ENCODE data around the gene KIAA0319L. TPM values are rescaled to one million over a fixed set of nuclear protein-coding genes. Genes with fewer than 3 reads are reported as not detected.

The KIAA0319L gene
- total RNA-seq, 1 donor from 2014 or later, result 74.7 TPM

DNA sequence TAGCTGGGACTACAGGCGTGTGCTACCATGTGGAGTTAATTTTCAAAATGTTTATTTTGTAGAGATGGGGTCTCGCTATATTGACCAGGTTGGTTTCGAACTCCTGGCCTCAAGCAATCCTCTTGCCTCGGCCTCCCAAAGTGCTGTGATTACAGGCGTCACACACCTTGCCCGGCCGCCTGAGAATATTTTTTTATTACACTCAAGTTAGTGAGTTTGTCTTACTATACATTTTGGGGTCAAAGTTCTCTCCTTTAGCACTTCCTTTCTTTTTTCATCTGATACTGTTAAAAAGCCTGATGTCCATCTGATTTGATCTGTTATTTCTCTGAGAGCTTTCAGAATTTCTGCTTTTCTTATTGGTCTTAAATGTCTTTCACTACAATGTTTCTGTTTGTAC is 128.8 kb downstream of the KIAA0319L start:
- TF ChIP-seq, protein P1, sequence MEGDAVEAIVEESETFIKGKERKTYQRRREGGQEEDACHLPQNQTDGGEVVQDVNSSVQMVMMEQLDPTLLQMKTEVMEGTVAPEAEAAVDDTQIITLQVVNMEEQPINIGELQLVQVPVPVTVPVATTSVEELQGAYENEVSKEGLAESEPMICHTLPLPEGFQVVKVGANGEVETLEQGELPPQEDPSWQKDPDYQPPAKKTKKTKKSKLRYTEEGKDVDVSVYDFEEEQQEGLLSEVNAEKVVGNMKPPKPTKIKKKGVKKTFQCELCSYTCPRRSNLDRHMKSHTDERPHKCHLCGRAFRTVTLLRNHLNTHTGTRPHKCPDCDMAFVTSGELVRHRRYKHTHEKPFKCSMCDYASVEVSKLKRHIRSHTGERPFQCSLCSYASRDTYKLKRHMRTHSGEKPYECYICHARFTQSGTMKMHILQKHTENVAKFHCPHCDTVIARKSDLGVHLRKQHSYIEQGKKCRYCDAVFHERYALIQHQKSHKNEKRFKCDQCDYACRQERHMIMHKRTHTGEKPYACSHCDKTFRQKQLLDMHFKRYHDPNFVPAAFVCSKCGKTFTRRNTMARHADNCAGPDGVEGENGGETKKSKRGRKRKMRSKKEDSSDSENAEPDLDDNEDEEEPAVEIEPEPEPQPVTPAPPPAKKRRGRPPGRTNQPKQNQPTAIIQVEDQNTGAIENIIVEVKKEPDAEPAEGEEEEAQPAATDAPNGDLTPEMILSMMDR (IDR thresholded peaks at IDR 0.05; ENCODE audit: partially characterized antibody, unreplicated experiment), result no peak
- H3K36me3 Mint-ChIP-seq (ENCODE audit: unreplicated experiment), result peaks cover 6% of the 10 kb centered on the region
- H3K4me3 Mint-ChIP-seq (ENCODE audit: unreplicated experiment), result no peak overlapping the region
- H3K27me3 Mint-ChIP-seq (ENCODE audit: unreplicated experiment), result peaks cover 2% of the 10 kb centered on the region
- no peak overlapping the region for H3K27ac Mint-ChIP-seq (ENCODE audit: unreplicated experiment)
- H3K4me1 Mint-ChIP-seq (ENCODE audit: low read depth, unreplicated experiment), result peaks cover 3% of the 10 kb centered on the region
- no peak for DNase-seq
- H3K9me3 Mint-ChIP-seq (ENCODE audit: unreplicated experiment), result peaks cover 5% of the 10 kb centered on the region

DNA sequence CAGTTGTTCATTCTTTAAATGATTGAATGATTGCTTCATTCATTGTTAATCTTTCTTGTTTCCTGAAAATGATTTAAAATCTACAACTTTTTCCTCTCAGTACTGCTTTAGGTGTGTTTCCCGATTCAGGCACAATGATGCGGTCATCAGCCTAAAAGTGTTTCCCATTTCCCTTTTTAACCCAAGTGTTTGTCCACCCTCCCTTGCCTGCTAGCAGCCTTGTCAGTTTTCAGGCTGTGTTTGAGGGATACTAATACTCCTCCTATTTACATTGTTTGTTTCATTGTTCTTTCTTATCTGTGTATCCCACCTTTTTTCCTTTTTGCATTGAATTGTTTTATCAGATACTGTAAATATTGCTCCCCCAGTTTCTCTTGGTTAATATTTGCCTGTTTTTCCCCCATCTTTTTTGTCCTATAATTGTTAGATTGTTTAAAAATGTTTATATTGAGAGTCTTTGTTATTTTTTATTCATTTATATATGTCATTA is 131.1 kb downstream of the KIAA0319L start:
- no peak for DNase-seq
- peaks cover 4% of the 10 kb centered on the region for H3K36me3 Mint-ChIP-seq (ENCODE audit: unreplicated experiment)
- H3K9me3 Mint-ChIP-seq (ENCODE audit: unreplicated experiment), result peaks cover 5% of the 10 kb centered on the region
- no peaks in the 10 kb centered on the region for H3K4me1 Mint-ChIP-seq (ENCODE audit: low read depth, unreplicated experiment)
- no peak overlapping the region for H3K4me3 Mint-ChIP-seq (ENCODE audit: unreplicated experiment)
- TF ChIP-seq, protein P1 (IDR thresholded peaks at IDR 0.05; ENCODE audit: partially characterized antibody, unreplicated experiment), result no peak
- H3K27me3 Mint-ChIP-seq (ENCODE audit: unreplicated experiment), result no peaks in the 10 kb centered on the region
- H3K27ac Mint-ChIP-seq (ENCODE audit: unreplicated experiment), result peak overlapping the region; percentile 2

DNA sequence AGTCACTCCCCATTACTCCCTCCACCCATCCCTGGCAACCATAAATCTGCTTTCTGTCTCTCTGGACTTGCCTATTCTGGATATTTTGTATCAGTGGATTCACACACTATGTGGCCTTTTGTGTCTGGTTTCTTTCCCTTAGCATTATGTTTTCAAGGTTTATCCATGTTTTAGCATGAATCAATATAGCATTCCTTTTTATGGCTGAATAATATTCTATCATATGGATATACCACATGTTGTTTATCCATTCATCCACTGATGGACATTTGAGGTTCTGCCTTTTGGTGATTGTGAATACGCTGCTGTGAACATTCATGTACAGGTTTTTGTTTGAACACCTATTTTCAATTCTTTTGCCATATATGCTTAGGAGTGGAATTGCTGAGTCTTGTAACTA is 148.3 kb downstream of the KIAA0319L start:
- no peak overlapping the region for H3K4me3 Mint-ChIP-seq (ENCODE audit: unreplicated experiment)
- H3K27me3 Mint-ChIP-seq (ENCODE audit: unreplicated experiment), result no peaks in the 10 kb centered on the region
- H3K36me3 Mint-ChIP-seq (ENCODE audit: unreplicated experiment), result peaks cover 16% of the 10 kb centered on the region
- H3K27ac Mint-ChIP-seq (ENCODE audit: unreplicated experiment), result no peak overlapping the region
- H3K4me1 Mint-ChIP-seq (ENCODE audit: low read depth, unreplicated experiment), result no peaks in the 10 kb centered on the region
- TF ChIP-seq, protein P1 (IDR thresholded peaks at IDR 0.05; ENCODE audit: partially characterized antibody, unreplicated experiment), result no peak
- peaks cover 2% of the 10 kb centered on the region for H3K9me3 Mint-ChIP-seq (ENCODE audit: unreplicated experiment)
- no peak for DNase-seq

DNA sequence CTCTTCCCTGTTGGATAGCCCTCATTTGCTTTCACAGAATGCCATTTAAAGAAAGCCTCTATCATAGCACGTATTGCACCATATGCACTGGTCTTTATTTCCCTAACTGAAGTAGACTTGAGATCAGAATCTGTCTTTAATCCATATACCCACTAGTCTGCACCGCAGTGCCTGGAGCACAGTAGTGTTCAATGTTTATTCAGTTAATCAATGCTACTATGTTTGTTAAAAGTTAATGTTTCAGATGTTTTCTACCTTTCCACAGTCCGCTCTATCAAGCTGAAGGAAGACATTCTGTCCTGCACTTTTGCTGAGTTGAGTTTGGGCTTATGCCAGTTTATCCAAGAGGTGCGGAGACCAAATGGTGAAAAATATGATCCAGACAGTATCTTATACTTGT is 149.5 kb downstream of the KIAA0319L start:
- TF ChIP-seq, protein P1 (IDR thresholded peaks at IDR 0.05; ENCODE audit: partially characterized antibody, unreplicated experiment), result no peak
- Mint-ChIP-seq H3K4me1 (ENCODE audit: low read depth, unreplicated experiment) (no peaks in the 10 kb centered on the region), H3K27ac (ENCODE audit: unreplicated experiment) (no peak overlapping the region), H3K4me3 (ENCODE audit: unreplicated experiment) (no peak overlapping the region), H3K36me3 (ENCODE audit: unreplicated experiment) (peaks cover 16% of the 10 kb centered on the region), H3K9me3 (ENCODE audit: unreplicated experiment) (peaks cover 2% of the 10 kb centered on the region), H3K27me3 (ENCODE audit: unreplicated experiment) (no peaks in the 10 kb centered on the region)
- DNase-seq, result no peak

DNA sequence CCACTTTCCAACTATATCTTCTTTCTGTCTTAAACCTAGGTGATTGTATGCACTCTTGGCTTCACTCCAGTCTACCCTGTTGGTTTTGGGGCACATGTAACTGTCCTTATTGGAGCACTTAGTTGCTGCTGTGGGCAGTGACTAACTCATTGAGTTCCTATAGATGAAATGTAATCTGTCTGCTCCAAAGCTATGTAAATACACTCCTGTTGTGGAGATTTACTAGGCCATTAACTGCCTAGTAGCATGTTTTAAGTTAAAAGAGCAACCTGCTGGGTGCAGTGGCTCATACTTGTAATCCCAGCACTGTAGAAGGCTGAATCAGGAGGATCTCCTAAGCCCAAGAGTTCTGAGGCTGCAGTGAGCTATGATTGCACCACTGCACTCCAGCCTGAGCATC is 151.1 kb downstream of the KIAA0319L start:
- no peak for DNase-seq
- peaks cover 23% of the 10 kb centered on the region for H3K36me3 Mint-ChIP-seq (ENCODE audit: unreplicated experiment)
- H3K9me3 Mint-ChIP-seq (ENCODE audit: unreplicated experiment), result peaks cover 2% of the 10 kb centered on the region
- no peaks in the 10 kb centered on the region for H3K4me1 Mint-ChIP-seq (ENCODE audit: low read depth, unreplicated experiment)
- no peaks in the 10 kb centered on the region for H3K27me3 Mint-ChIP-seq (ENCODE audit: unreplicated experiment)
- no peak overlapping the region for H3K27ac Mint-ChIP-seq (ENCODE audit: unreplicated experiment)
- TF ChIP-seq, protein P1 (IDR thresholded peaks at IDR 0.05; ENCODE audit: partially characterized antibody, unreplicated experiment), result no peak
- H3K4me3 Mint-ChIP-seq (ENCODE audit: unreplicated experiment), result no peak overlapping the region

All from glutamatergic neuron (in vitro differentiated cells).